Retinal pigment epithelial cell (primary cell): ENCODE data around the gene EMILIN2.

ENCODE experiments used
- DNase-seq: peaks from one replicate; pipeline ENCODE4 v3.0.0-alpha.2; 2010; ENCODE audit warnings: low read depth
- H3K4me3 ChIP-seq: 2 replicates; pipeline ENCODE4 v1.5.1; 2011; ENCODE audit warnings: mild to moderate bottlenecking, low read length, control low read depth, moderate library complexity
- CTCF ChIP-seq: conservative IDR thresholded peaks from 2 replicates; pipeline ENCODE4 v1.5.1; 2011; ENCODE audit warnings: low read depth, low read length, control low read depth, inconsistent platforms

EMILIN2 gene

GRCh38 chr18:2818281-2818680, 28.5 kb upstream of the EMILIN2 start:
- no peak for DNase-seq
- no peak for TF ChIP-seq CTCF
- no peak overlapping the region for H3K4me3 ChIP-seq

- DNase-seq: no peak
- H3K4me3 ChIP-seq: no peak overlapping the region
- TF ChIP-seq CTCF: no peak
Measured at GRCh38 chr18:2821695-2822094, 25.1 kb upstream of the EMILIN2 start.

- no peak overlapping the region for H3K4me3 ChIP-seq
- no peak for TF ChIP-seq CTCF
- no peak for DNase-seq
Measured at GRCh38 chr18:2822213-2822921, 24.4 kb upstream of the EMILIN2 start.

GRCh38 chr18:2823202-2823601, 23.6 kb upstream of the EMILIN2 start:
- H3K4me3 ChIP-seq: no peak overlapping the region
- TF ChIP-seq CTCF: no peak
- DNase-seq: no peak

- no peak overlapping the region for H3K4me3 ChIP-seq
- no peak for TF ChIP-seq CTCF
- DNase-seq: no peak
Measured at GRCh38 chr18:2823966-2824365, 22.8 kb upstream of the EMILIN2 start.

GRCh38 chr18:2824865-2825264, 21.9 kb upstream of the EMILIN2 start:
- DNase-seq: no peak
- no peak overlapping the region for H3K4me3 ChIP-seq
- TF ChIP-seq CTCF: no peak

- no peak for DNase-seq
- TF ChIP-seq CTCF: no peak
- H3K4me3 ChIP-seq: no peak overlapping the region
Measured at GRCh38 chr18:2825613-2826175, 21.1 kb upstream of the EMILIN2 start.
